H1 (cell line): ENCODE measurements around the gene C9.

ENCODE experiments used
- CTCF ChIP-seq, 3 experiments: IDR thresholded peaks; 1 replicate in 2 of 3; 2 replicates in 1 of 3; pipeline versions ENCODE4 v1.5.1 to v1.6.1; 2011; ENCODE audit warnings: low read length in 3 of 3, mild to moderate bottlenecking in 3 of 3, inconsistent platforms in 2 of 3, low read depth in 1 of 3, moderate library complexity in 1 of 3; ENCODE audit not compliant: insufficient read depth in 1 of 3; ENCODE audit errors: control extremely low read depth in 1 of 3
- POLR2AphosphoS5 ChIP-seq: IDR thresholded peaks from 2 replicates; pipeline ENCODE4 v1.6.1; 2011; ENCODE audit warnings: low read depth, low read length

GRCh38 chr5:39411061-39411460 lies 46.8 kb upstream of the C9 start:
- no peak for TF ChIP-seq CTCF (IDR thresholded peaks at IDR 0.05; ENCODE audit: control extremely low read depth in 1 of 3, insufficient read depth in 1 of 3, low read depth in 1 of 3, low read length in 3 of 3)
- no peak for TF ChIP-seq POLR2AphosphoS5
